ENCODE data around the gene MEX3A.
"Not testable (repeated sequence)": the region's sequence is repeated elsewhere in the genome, so short reads cannot be mapped to it uniquely, and the experiment has no call there.

Gene MEX3A

GRCh38 chr1:156122086-156122485 lies 39.8 kb upstream of the MEX3A start:
- no peak for TF ChIP-seq CTCF (IDR thresholded peaks at IDR 0.05; ENCODE audit: insufficient read depth, missing control alignments)
- FAIRE-seq (no peak), DNase-seq (ENCODE audit: insufficient read length, low spot score) (no peak)

- DNase-seq (ENCODE audit: insufficient read length, low spot score) (no peak), FAIRE-seq (no peak)
- no peak for TF ChIP-seq CTCF (IDR thresholded peaks at IDR 0.05; ENCODE audit: insufficient read depth, missing control alignments)
Measured at GRCh38 chr1:156121457-156121856, 39.2 kb upstream of the MEX3A start.

GRCh38 chr1:156121005-156121404 lies 38.7 kb upstream of the MEX3A start:
- not testable (repeated sequence) for DNase-seq (ENCODE audit: insufficient read length, low spot score); FAIRE-seq

GRCh38 chr1:156120318-156120717 lies 38.1 kb upstream of the MEX3A start:
- no peak for FAIRE-seq

GRCh38 chr1:156119503-156120209 lies 37.4 kb upstream of the MEX3A start:
- FAIRE-seq (no peak), DNase-seq (ENCODE audit: insufficient read length, low spot score) (no peak)
- TF ChIP-seq CTCF (IDR thresholded peaks at IDR 0.05; ENCODE audit: insufficient read depth, missing control alignments), result no peak

More at GRCh38 chr1:156120318-156120717, 38.1 kb upstream of the MEX3A start:
- no peak for DNase-seq (ENCODE audit: insufficient read length, low spot score)
- TF ChIP-seq CTCF (IDR thresholded peaks at IDR 0.05; ENCODE audit: insufficient read depth, missing control alignments), result no peak

- no peak for FAIRE-seq
- TF ChIP-seq CTCF (IDR thresholded peaks at IDR 0.05; ENCODE audit: insufficient read depth, missing control alignments), result no peak
Measured at GRCh38 chr1:156118177-156118868, 36.1 kb upstream of the MEX3A start.

GRCh38 chr1:156117414-156118176 lies 35.3 kb upstream of the MEX3A start:
- no peak for FAIRE-seq
- TF ChIP-seq CTCF (IDR thresholded peaks at IDR 0.05; ENCODE audit: insufficient read depth, missing control alignments), result no peak
- DNase-seq (ENCODE audit: insufficient read length, low spot score), result no peak

More at GRCh38 chr1:156118177-156118868, 36.1 kb upstream of the MEX3A start:
- no peak for DNase-seq (ENCODE audit: insufficient read length, low spot score)

- not testable (repeated sequence) for FAIRE-seq; DNase-seq (ENCODE audit: insufficient read length, low spot score)
Measured at GRCh38 chr1:156116731-156117130, 34.5 kb upstream of the MEX3A start.
